Heart right ventricle (tissue), 16 donors: ENCODE measurements around the gene PRPF6. TPM values are rescaled to one million over a fixed set of nuclear protein-coding genes. Genes with fewer than 3 reads are reported as not detected.
"Not testable (repeated sequence)": the region's sequence is repeated elsewhere in the genome, so short reads cannot be mapped to it uniquely, and the experiment has no call there.

Experiments used
- ATAC-seq, 8 donors: fragments of 200-7000 bp; cut with Tn5 transposase; one replicate each; pipeline ENCODE4 v1.9.1; 2020; ENCODE audit warnings: mild to moderate bottlenecking in 8 of 8, moderate library complexity in 8 of 8, moderate number of reproducible peaks in 1 of 8
- DNase-seq, 2 donors: peaks; one replicate each; pipeline ENCODE4 v3.0.0-alpha.2; 2020
- H3K27ac ChIP-seq, 10 donors: fragments of 200-600 bp; sonication (generic) in 2 of 10; one replicate each; pipeline versions ENCODE4 v1.5.0 to v1.8.0; 2020 to 2022; ENCODE audit warnings: mild to moderate bottlenecking in 3 of 10
- H3K27me3 ChIP-seq, 7 donors: fragments of 200-600 bp; one replicate each; pipeline ENCODE4 v1.8.0; 2021 to 2022; ENCODE audit warnings: mild to moderate bottlenecking in 2 of 7
- H3K36me3 ChIP-seq, 9 donors: fragments of 200-600 bp; sonication (generic) in 1 of 9; one replicate each; pipeline versions ENCODE4 v1.5.0 to v1.8.0; 2020 to 2022; ENCODE audit warnings: mild to moderate bottlenecking in 2 of 9
- H3K4me1 ChIP-seq, 9 donors: fragments of 200-600 bp; sonication (generic) in 1 of 9; one replicate each; pipeline versions ENCODE4 v1.5.0 to v1.8.0; 2020 to 2022; ENCODE audit warnings: mild to moderate bottlenecking in 4 of 9
- H3K4me3 ChIP-seq, 10 donors: fragments of 200-600 bp; sonication (generic) in 2 of 10; one replicate each; pipeline versions ENCODE4 v1.5.0 to v1.8.0; 2020 to 2022; ENCODE audit warnings: mild to moderate bottlenecking in 7 of 10, moderate library complexity in 2 of 10
- H3K9me3 ChIP-seq, 11 donors: fragments of 200-600 bp in 10 of 11; sonication (generic) in 2 of 11; one replicate each; pipeline versions ENCODE4 v1.5.0 to v1.8.0; 2013 to 2022; ENCODE audit warnings: mild to moderate bottlenecking in 2 of 11, control low read depth in 1 of 11, moderate library complexity in 1 of 11
- WGBS, 2 donors: extraction: QIAGEN DNeasy Blood & Tissue Kit; methylation state at CpG; one replicate each; pipeline ENCODE4 v1.1.7; 2013; ENCODE audit warnings: inconsistent platforms in 1 of 2; 5-methylcytosine and 5-hydroxymethylcytosine counted together
- intact Hi-C, 10 donors: fragments of 100-400 bp; cut with DNase I; formaldehyde crosslinking; loops; one replicate each; pipeline versions ENCODE4 v1.11.1 to v1.14.2; 2022
- polyA plus RNA-seq, 2 donors: library from polyadenylated mRNA; stranded (reverse); fragments of 200-250 nt; gene quantifications; one replicate each; pipeline ENCODE4 v1.2.3, GENCODE V29; 2013
- total RNA-seq, 10 donors: library from RNA; stranded (reverse); fragmentation: NEBNext Ultra II Directional in 3 of 10; extraction: Animal tissue kit (Norgen Biotek cat#: 25700) in 3 of 10; gene quantifications; one replicate each; pipeline versions ENCODE4 v1.2.1 to v1.2.4, GENCODE V29; 2021 to 2023
- TF ChIP-seq, protein P1 (sequence below), 9 donors: fragments of 200-600 bp; sonication (generic) in 2 of 9; IDR thresholded peaks; one replicate each; pipeline versions ENCODE4 v1.5.0 to v1.8.0; 2021 to 2022; ENCODE audit warnings: antibody characterized with exemption in 9 of 9, mild to moderate bottlenecking in 5 of 9, moderate library complexity in 1 of 9
- donor health status: Arrhythmogenic right ventricular cardiomyopathy.
- donor health status: ischemic (EF 13 %, LVEDD 7.1; RV severe dilation, severe dysfunction).
- donor health status: healthy with polysubstance abuse.
- donor health status: DM: no; HTN: yes; CAD: no.
- donor health status: DM: no; HTN: no; CAD: no.
- donor health status: ischemic (EF 25% LVEDD 6.9; RV normal size, moderate dysfunction).
- donor health status: ischemic (EF 25% LVEDD 5.7; RV mildly dilated, moderate dysfunction).
- donor health status: healthy.
- donor health status: DM: yes; HTN: yes; CAD: no.
- donor health status: Ischemic cardiomyopathy.
- donor health status: ischemic (EF 35%, LVEDD 5.7; RV mildly dilated, moderate dysfunction).
- donor health status: nonischemic (EF 11% LVEDD 7.7; RV severe dilation, severe dysfunction).
- donor health status: DM: yes; HTN: yes; CAD: no.
- donor health status: PGD.
- donor health status: ischemic (EF 29% LVEDD 5.4; RV normal size, mild dysfunction).
- donor health status: nonischemic (EF 23%, LVEDD 6.1; RV moderate dilation, normal function).

Gene PRPF6
- total and polyA plus RNA-seq, 12 donors, result 27.8 to 53.6 (median 48.1) TPM

DNA sequence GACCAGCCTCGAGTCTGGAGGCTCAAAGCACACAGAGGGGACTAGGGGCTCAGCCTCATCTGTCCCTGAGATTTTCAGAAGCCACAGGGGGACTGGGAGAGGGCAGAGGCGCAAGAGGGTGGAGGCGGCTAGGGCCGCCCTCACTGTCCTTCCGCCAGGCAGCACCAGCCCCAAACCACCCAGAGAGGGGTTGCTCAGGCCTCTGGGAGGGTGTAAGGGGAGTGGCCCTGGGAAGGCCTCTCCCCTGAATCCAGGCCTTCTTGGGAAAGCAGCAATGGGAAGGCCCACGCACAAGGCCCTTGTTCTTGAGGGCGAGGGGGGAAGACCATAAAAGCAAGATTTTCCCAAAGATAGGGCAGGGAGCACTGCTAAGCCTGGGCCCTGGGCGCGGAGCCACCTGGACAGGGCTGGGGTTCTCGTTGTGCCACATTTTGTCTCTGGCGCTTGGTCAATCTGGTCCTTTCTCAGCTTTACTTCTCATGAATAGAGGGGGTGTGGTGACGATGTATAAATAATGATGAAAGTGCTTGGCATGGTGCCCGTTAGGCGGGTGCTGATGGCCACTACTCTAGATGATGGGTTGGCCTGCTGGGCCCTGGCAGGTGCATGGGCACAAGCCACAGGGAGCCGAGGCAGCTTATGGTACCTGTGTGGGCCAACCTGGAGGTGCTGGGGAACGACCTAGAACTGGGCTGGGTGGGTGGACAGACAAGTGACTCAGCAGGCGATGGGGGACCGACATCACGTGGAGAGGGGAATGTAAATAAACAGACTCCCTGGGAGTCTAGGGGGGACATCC is 6.3 kb upstream of the PRPF6 start:
- H3K27me3 ChIP-seq, result no peaks in the 10 kb centered on the region
- peaks cover 0 to 9% (median 0%) of the 10 kb centered on the region in 9 donors for H3K36me3 ChIP-seq
- intact Hi-C loops, result loop anchor here (1.0 to 10.0 kb wide), 11 partner anchors 62 to 437 kb away; partner anchors contain the start of gene PTK6 (in 4 of the 10)
- H3K4me1 ChIP-seq, result peaks cover 10 to 51% (median 46%) of the 10 kb centered on the region in 9 donors
- H3K27ac ChIP-seq, result no peak overlapping the region
- DNase-seq (peak; percentile 11 to 22), ATAC-seq (no peak)
- WGBS, 2 donors, result 78 to 80% methylated on average over 19 of the region's 19 CpGs
- TF ChIP-seq, protein P1, sequence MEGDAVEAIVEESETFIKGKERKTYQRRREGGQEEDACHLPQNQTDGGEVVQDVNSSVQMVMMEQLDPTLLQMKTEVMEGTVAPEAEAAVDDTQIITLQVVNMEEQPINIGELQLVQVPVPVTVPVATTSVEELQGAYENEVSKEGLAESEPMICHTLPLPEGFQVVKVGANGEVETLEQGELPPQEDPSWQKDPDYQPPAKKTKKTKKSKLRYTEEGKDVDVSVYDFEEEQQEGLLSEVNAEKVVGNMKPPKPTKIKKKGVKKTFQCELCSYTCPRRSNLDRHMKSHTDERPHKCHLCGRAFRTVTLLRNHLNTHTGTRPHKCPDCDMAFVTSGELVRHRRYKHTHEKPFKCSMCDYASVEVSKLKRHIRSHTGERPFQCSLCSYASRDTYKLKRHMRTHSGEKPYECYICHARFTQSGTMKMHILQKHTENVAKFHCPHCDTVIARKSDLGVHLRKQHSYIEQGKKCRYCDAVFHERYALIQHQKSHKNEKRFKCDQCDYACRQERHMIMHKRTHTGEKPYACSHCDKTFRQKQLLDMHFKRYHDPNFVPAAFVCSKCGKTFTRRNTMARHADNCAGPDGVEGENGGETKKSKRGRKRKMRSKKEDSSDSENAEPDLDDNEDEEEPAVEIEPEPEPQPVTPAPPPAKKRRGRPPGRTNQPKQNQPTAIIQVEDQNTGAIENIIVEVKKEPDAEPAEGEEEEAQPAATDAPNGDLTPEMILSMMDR (IDR thresholded peaks at IDR 0.05), result no peak
- H3K9me3 ChIP-seq, result no peaks in the 10 kb centered on the region
- no peak overlapping the region for H3K4me3 ChIP-seq

DNA sequence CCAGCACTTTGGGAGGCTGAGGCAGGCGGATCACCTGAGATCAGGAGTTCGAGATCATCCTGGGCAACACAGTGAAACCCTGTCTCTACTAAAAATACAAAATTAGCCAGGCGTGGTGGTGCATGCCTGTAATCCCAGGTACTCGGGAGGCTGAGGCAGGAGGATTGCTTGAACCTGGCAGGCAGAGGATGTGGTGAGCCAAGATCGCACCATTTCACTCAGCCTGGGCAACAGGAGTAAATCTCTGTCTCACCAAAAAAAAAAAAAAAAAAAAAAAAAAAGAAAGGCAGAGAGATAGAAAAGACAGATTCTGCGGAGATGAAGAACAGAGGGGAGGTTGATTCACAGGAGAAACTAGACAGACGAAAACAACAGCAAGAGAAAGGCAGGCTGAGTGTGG is 4.4 kb upstream of the PRPF6 start:
- intact Hi-C loops, result loop anchor here in 4 of 10 donors (10.0 kb wide), 3 partner anchors 72 to 202 kb away; no protein-coding TSS in a partner anchor
- not testable (repeated sequence) for H3K27me3 ChIP-seq, H3K4me3 ChIP-seq, ATAC-seq, H3K27ac ChIP-seq, DNase-seq, H3K9me3 ChIP-seq, H3K36me3 ChIP-seq
- 96% methylated on average over 7 of the region's 7 CpGs for WGBS, 2 donors
- peaks cover 13 to 55% (median 47%) of the 10 kb centered on the region in 9 donors for H3K4me1 ChIP-seq

DNA sequence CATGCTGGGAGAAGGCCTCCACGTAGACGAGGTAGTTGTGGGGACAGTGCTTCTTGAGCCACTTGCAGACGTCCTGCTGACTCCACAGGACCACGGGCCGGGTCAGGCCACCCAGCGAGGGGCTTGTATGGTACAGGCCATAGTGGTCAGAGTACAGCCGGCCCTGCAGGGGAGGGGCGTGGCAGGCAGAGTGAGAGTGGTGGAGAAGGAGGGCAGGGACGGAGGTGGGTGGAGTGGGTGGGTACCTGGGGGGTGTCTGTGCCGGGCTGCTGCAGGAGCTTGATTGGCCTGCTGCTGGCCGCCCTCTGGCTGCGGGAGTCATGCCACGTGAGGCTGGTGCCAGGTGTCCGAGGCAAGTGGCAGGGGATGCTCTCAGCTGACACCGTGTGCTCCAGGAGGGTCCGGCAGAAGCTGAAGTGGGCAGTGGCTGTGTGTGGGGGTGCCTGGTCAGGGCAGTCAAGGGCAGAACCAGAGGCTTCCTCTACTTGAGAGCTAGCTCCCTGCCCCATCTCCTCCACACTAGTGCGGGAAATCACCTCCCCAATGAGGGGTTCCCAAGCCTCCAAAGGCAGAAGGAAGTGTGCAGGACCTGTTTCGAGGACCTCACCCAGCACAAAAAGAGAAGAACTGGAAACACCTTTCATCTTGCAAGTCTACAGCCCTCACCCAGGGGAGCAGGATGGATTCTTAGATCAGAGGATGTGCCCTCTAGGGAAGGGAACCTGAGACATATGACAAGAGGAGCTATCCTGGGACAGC is 3.8 kb upstream of the PRPF6 start:
- Histone ChIP-seq H3K36me3 (peaks cover 0 to 9% (median 0%) of the 10 kb centered on the region in 9 donors), H3K9me3 (no peaks in the 10 kb centered on the region), H3K27me3 (no peaks in the 10 kb centered on the region), H3K4me1 (peaks cover 17 to 55% (median 47%) of the 10 kb centered on the region in 9 donors), H3K27ac (no peak overlapping the region), H3K4me3 (no peak overlapping the region)
- TF ChIP-seq, protein P1 (IDR thresholded peaks at IDR 0.05), result no peak
- ATAC-seq (no peak), DNase-seq (peak in 1 of 2 donors; percentile 11)
- intact Hi-C loops, result loop anchor here in 4 of 10 donors (10.0 kb wide), 3 partner anchors 72 to 202 kb away; no protein-coding TSS in a partner anchor
- WGBS, 2 donors, result 91 to 93% methylated on average over 18 of the region's 18 CpGs

DNA sequence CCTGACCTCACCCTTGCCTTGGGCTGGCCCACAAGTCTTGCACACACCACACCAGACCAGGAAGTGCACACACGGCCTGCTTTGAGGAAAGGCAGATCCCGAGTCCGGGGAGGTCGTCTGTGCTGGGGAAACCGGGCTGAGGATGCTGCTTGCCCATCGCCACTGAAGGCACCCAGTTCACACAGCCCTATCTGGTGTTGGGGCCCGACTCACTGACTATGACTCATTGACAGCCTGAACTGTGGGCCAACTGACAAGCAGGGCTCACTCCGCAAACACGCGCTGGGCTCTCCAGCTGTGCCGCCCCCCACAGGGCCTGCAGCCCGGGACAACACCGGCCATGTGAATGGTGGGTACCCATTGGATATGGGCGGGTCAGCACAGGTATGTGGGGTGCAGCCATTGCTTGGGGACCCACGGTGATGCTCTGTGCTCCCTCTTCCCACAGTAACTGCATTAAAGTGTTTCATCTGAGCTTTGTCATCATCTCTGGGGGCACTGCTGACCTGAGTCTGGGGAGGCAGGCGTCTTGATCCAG is 3.1 kb upstream of the PRPF6 start:
- H3K27me3 ChIP-seq, result no peaks in the 10 kb centered on the region
- WGBS, 2 donors, result 69 to 72% methylated on average over 16 of the region's 16 CpGs
- peak overlapping the region in 4 of 10 donors; percentile 80 to 92 (median 88) for H3K27ac ChIP-seq
- DNase-seq (peak; percentile 10 to 14), ATAC-seq (peak in 1 of 8 donors; percentile 1)
- peaks cover 21 to 56% (median 50%) of the 10 kb centered on the region in 9 donors for H3K4me1 ChIP-seq
- peaks cover 0 to 10% (median 0%) of the 10 kb centered on the region in 9 donors for H3K36me3 ChIP-seq
- no peaks in the 10 kb centered on the region for H3K9me3 ChIP-seq
- TF ChIP-seq, protein P1 (IDR thresholded peaks at IDR 0.05), result no peak
- intact Hi-C loops, result loop anchor here in 4 of 10 donors (10.0 kb wide), 3 partner anchors 73 to 203 kb away; no protein-coding TSS in a partner anchor
- H3K4me3 ChIP-seq, result peak overlapping the region in 1 of 10 donors; percentile 97
